HepG2 (cell line): Measurements from ENCODE around the gene KDM7A. TPM values are rescaled to one million over a fixed set of nuclear protein-coding genes. Genes with fewer than 3 reads are reported as not detected.
A peak's percentile ranks its signal among the peaks of the same experiment; 100 is the strongest.

Experiments used
- GABPA ChIP-seq, 2 experiments: IDR thresholded peaks; 2 replicates each; pipeline ENCODE4 v1.6.1; 2011 to 2016; ENCODE audit warnings: low read depth in 2 of 2, low read length in 1 of 2, missing biosample characterization in 1 of 2, missing genetic modification characterization in 1 of 2
- JUND ChIP-seq: sonication (generic); formaldehyde crosslinking; IDR thresholded peaks from 2 replicates; pipeline ENCODE4 v1.8.0; 2022; ENCODE audit warnings: mild to moderate bottlenecking, missing genetic modification reagents
- ZIK1 ChIP-seq: sonication (generic); formaldehyde crosslinking; IDR thresholded peaks from 2 replicates; pipeline ENCODE4 v1.5.0; 2020; ENCODE audit warnings: mild to moderate bottlenecking, low read depth, missing genetic modification reagents, borderline replicate concordance
- ZNF367 ChIP-seq: sonication (generic); formaldehyde crosslinking; IDR thresholded peaks from 2 replicates; pipeline ENCODE4 v1.4.0; 2020; ENCODE audit warnings: missing genetic modification reagents, borderline replicate concordance
- ZNF44 ChIP-seq: sonication (generic); formaldehyde crosslinking; IDR thresholded peaks from 2 replicates; pipeline ENCODE4 v1.5.1; 2020; ENCODE audit warnings: mild to moderate bottlenecking, missing genetic modification reagents
- ZNF589 ChIP-seq: sonication (generic); formaldehyde crosslinking; conservative IDR thresholded peaks from 2 replicates; pipeline ENCODE4 v1.8.0; 2022; ENCODE audit warnings: mild to moderate bottlenecking, moderate library complexity, missing genetic modification reagents
- polyA plus RNA-seq, 8 experiments: library from polyadenylated mRNA; depleted of rRNA in 3 of 8; stranded (reverse) in 7 of 8; unstranded in 1 of 8; fragments of >200 nt; fragmentation: Illumina TruSeq in 4 of 8; extraction: Trizol in 4 of 8; gene quantifications; 2 replicates each; pipeline versions ENCODE4 v1.2.1 to v1.2.3, GENCODE V29; 2011 to 2016; ENCODE audit warnings: low read depth in 4 of 8, missing spikeins in 1 of 8, mixed read lengths in 1 of 8; ENCODE audit not compliant: insufficient read depth in 1 of 8
- total RNA-seq, 5 experiments: library from RNA; depleted of rRNA; stranded (reverse); fragments of >200 nt; fragmentation: Illumina TruSeq; extraction: Trizol; gene quantifications; 2 replicates each; pipeline ENCODE4 v1.2.3, GENCODE V29; 2016; ENCODE audit warnings: low read depth in 1 of 5
- TF ChIP-seq, protein P1 (sequence below): sonication (generic); formaldehyde crosslinking; IDR thresholded peaks from 2 replicates; pipeline ENCODE4 v1.8.1; 2023; ENCODE audit warnings: mild to moderate bottlenecking, missing genetic modification reagents, borderline replicate concordance
- TF ChIP-seq, protein P2 (sequence below): sonication (generic); formaldehyde crosslinking; IDR thresholded peaks from 2 replicates; pipeline ENCODE4 v1.4.0; 2020; ENCODE audit warnings: missing genetic modification reagents
- TF ChIP-seq, protein P3 (sequence below): sonication (generic); formaldehyde crosslinking; IDR thresholded peaks from 2 replicates; pipeline ENCODE4 v1.9.0; 2021; ENCODE audit warnings: mild to moderate bottlenecking, missing genetic modification reagents
- TF ChIP-seq, protein P4 (sequence below): sonication (generic); formaldehyde crosslinking; IDR thresholded peaks from 2 replicates; pipeline ENCODE4 v1.8.1; 2023; ENCODE audit warnings: mild to moderate bottlenecking, moderate library complexity, missing genetic modification reagents
- TF ChIP-seq, protein P5 (sequence below): fragments of 450-650 bp; IDR thresholded peaks from 2 replicates; pipeline ENCODE4 v1.6.1; 2017; ENCODE audit warnings: mild to moderate bottlenecking

The KDM7A gene
- total and polyA plus RNA-seq, 2 of the 13 experiments (the other 11 are each of a cell fraction or from before 2014, with no cell fraction given) = 10.8 to 16.8 TPM

DNA sequence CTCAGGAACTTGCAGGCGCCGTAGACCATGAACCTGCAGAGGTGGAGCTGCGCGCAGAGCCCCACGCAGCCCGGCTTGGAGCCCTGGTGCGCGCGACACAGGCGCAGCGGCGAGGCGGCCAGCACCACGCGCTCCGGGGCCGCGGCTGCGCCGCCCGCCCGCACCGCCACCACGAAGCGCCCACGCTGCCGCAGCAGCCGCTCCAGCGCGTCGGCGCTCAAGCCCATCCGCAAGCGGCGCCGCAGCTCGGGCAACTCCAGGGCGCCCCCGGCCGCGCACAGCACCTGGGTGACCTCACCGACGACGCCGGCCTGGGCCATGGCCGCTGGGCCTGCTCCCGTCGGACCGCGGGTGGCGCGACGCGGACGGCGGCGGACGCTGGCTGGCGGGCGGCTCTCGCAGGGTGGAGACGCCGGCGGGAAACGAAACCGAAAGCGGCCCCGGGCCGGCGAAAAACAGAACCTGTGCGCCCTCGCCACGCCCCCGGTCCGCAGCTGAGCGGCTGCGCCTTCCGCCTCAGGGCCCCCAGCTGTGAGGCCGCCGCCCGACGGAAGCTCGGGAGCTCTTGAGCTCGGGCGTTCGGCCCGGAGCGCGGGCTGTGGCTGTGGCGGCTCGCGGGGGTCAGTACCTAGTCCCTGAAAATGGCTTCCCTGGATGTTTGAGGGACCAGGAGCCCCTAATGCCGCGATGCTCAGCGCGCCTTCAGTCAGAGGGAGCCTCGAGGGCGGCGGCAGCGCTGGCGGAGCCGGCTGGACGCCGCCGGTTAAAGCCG, 114.1 kb downstream of the KDM7A start, which contains the start of gene PARP12 (continued):
- TF ChIP-seq ZNF589 (CRISPR knock-in tag) (no peak), ZIK1 (CRISPR knock-in tag) (peak; percentile 74), GABPA (IDR thresholded peaks at IDR 0.05; ENCODE audit: low read depth, low read length) (peak; percentile 18; the same call in 1 of the 2 replicates), GABPA (CRISPR knock-in tag; IDR thresholded peaks at IDR 0.05; ENCODE audit: low read depth) (0 out of 2 replicates have a peak, but pooled peaks have one; percentile 25), ZNF367 (CRISPR knock-in tag) (0 out of 2 replicates have a peak, but pooled peaks have one; percentile 9), ZNF44 (CRISPR knock-in tag) (no peak), JUND (CRISPR knock-in tag) (no peak)
- TF ChIP-seq, protein P1, sequence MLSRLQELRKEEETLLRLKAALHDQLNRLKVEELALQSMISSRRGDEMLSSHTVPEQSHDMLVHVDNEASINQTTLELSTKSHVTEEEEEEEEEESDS (CRISPR knock-in tag) = no peak; the same call in 1 of the 2 replicates
- TF ChIP-seq, protein P2, sequence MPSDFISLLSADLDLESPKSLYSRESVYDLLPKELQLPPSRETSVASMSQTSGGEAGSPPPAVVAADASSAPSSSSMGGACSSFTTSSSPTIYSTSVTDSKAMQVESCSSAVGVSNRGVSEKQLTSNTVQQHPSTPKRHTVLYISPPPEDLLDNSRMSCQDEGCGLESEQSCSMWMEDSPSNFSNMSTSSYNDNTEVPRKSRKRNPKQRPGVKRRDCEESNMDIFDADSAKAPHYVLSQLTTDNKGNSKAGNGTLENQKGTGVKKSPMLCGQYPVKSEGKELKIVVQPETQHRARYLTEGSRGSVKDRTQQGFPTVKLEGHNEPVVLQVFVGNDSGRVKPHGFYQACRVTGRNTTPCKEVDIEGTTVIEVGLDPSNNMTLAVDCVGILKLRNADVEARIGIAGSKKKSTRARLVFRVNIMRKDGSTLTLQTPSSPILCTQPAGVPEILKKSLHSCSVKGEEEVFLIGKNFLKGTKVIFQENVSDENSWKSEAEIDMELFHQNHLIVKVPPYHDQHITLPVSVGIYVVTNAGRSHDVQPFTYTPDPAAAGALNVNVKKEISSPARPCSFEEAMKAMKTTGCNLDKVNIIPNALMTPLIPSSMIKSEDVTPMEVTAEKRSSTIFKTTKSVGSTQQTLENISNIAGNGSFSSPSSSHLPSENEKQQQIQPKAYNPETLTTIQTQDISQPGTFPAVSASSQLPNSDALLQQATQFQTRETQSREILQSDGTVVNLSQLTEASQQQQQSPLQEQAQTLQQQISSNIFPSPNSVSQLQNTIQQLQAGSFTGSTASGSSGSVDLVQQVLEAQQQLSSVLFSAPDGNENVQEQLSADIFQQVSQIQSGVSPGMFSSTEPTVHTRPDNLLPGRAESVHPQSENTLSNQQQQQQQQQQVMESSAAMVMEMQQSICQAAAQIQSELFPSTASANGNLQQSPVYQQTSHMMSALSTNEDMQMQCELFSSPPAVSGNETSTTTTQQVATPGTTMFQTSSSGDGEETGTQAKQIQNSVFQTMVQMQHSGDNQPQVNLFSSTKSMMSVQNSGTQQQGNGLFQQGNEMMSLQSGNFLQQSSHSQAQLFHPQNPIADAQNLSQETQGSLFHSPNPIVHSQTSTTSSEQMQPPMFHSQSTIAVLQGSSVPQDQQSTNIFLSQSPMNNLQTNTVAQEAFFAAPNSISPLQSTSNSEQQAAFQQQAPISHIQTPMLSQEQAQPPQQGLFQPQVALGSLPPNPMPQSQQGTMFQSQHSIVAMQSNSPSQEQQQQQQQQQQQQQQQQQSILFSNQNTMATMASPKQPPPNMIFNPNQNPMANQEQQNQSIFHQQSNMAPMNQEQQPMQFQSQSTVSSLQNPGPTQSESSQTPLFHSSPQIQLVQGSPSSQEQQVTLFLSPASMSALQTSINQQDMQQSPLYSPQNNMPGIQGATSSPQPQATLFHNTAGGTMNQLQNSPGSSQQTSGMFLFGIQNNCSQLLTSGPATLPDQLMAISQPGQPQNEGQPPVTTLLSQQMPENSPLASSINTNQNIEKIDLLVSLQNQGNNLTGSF (CRISPR knock-in tag) = peak; percentile 66; the same call in 1 of the 2 replicates
- TF ChIP-seq, protein P3, sequence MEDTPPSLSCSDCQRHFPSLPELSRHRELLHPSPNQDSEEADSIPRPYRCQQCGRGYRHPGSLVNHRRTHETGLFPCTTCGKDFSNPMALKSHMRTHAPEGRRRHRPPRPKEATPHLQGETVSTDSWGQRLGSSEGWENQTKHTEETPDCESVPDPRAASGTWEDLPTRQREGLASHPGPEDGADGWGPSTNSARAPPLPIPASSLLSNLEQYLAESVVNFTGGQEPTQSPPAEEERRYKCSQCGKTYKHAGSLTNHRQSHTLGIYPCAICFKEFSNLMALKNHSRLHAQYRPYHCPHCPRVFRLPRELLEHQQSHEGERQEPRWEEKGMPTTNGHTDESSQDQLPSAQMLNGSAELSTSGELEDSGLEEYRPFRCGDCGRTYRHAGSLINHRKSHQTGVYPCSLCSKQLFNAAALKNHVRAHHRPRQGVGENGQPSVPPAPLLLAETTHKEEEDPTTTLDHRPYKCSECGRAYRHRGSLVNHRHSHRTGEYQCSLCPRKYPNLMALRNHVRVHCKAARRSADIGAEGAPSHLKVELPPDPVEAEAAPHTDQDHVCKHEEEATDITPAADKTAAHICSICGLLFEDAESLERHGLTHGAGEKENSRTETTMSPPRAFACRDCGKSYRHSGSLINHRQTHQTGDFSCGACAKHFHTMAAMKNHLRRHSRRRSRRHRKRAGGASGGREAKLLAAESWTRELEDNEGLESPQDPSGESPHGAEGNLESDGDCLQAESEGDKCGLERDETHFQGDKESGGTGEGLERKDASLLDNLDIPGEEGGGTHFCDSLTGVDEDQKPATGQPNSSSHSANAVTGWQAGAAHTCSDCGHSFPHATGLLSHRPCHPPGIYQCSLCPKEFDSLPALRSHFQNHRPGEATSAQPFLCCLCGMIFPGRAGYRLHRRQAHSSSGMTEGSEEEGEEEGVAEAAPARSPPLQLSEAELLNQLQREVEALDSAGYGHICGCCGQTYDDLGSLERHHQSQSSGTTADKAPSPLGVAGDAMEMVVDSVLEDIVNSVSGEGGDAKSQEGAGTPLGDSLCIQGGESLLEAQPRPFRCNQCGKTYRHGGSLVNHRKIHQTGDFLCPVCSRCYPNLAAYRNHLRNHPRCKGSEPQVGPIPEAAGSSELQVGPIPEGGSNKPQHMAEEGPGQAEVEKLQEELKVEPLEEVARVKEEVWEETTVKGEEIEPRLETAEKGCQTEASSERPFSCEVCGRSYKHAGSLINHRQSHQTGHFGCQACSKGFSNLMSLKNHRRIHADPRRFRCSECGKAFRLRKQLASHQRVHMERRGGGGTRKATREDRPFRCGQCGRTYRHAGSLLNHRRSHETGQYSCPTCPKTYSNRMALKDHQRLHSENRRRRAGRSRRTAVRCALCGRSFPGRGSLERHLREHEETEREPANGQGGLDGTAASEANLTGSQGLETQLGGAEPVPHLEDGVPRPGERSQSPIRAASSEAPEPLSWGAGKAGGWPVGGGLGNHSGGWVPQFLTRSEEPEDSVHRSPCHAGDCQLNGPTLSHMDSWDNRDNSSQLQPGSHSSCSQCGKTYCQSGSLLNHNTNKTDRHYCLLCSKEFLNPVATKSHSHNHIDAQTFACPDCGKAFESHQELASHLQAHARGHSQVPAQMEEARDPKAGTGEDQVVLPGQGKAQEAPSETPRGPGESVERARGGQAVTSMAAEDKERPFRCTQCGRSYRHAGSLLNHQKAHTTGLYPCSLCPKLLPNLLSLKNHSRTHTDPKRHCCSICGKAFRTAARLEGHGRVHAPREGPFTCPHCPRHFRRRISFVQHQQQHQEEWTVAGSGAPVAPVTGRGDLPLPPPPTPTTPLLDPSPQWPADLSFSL (CRISPR knock-in tag) = no peak
- TF ChIP-seq, protein P4, sequence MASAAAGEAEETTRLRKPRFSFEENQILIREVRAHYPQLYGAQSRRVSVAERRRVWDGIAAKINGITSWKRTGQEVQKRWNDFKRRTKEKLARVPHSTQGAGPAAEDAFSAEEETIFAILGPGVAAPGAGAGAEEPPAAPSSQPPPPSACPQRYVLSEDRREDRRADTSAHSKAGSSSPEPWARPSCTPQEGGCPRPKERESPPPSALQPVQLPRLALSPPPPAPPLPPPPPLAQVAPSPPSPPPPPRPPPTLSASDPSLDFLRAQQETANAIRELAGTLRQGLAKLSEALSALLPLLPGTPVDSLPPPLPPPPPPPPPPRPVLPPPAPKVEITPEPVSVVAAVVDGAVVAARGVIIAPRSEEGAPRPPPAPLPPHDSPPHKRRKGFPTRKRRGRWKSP (CRISPR knock-in tag) = no peak
- TF ChIP-seq, protein P5, sequence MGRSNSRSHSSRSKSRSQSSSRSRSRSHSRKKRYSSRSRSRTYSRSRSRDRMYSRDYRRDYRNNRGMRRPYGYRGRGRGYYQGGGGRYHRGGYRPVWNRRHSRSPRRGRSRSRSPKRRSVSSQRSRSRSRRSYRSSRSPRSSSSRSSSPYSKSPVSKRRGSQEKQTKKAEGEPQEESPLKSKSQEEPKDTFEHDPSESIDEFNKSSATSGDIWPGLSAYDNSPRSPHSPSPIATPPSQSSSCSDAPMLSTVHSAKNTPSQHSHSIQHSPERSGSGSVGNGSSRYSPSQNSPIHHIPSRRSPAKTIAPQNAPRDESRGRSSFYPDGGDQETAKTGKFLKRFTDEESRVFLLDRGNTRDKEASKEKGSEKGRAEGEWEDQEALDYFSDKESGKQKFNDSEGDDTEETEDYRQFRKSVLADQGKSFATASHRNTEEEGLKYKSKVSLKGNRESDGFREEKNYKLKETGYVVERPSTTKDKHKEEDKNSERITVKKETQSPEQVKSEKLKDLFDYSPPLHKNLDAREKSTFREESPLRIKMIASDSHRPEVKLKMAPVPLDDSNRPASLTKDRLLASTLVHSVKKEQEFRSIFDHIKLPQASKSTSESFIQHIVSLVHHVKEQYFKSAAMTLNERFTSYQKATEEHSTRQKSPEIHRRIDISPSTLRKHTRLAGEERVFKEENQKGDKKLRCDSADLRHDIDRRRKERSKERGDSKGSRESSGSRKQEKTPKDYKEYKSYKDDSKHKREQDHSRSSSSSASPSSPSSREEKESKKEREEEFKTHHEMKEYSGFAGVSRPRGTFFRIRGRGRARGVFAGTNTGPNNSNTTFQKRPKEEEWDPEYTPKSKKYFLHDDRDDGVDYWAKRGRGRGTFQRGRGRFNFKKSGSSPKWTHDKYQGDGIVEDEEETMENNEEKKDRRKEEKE = no peak
